MM.1S (cell line): Measurements from ENCODE around the gene NUTF2.

ENCODE experiments used
- EZH2 ChIP-seq: fragments of 300-600 bp; sonication (generic); optimal IDR thresholded peaks from 2 replicates; pipeline ENCODE3; 2017; ENCODE audit warnings: low read depth, mild to moderate bottlenecking, antibody characterized with exemption, low read length, mixed read lengths
- TF ChIP-seq, protein P1 (sequence below): fragments of 300-600 bp; sonication (generic); IDR thresholded peaks from 2 replicates; pipeline ENCODE4 v1.5.1; 2016; ENCODE audit warnings: antibody characterized with exemption, low read length, mixed read lengths

- TF ChIP-seq, protein P1, sequence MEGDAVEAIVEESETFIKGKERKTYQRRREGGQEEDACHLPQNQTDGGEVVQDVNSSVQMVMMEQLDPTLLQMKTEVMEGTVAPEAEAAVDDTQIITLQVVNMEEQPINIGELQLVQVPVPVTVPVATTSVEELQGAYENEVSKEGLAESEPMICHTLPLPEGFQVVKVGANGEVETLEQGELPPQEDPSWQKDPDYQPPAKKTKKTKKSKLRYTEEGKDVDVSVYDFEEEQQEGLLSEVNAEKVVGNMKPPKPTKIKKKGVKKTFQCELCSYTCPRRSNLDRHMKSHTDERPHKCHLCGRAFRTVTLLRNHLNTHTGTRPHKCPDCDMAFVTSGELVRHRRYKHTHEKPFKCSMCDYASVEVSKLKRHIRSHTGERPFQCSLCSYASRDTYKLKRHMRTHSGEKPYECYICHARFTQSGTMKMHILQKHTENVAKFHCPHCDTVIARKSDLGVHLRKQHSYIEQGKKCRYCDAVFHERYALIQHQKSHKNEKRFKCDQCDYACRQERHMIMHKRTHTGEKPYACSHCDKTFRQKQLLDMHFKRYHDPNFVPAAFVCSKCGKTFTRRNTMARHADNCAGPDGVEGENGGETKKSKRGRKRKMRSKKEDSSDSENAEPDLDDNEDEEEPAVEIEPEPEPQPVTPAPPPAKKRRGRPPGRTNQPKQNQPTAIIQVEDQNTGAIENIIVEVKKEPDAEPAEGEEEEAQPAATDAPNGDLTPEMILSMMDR: no peak
- TF ChIP-seq EZH2: no peak
These were observed 27.0 kb downstream of the NUTF2 start for GRCh38 chr16:67873435-67874370.
